HepG2 (cell line): Measurements from ENCODE around the gene MGA. TPM values are rescaled to one million over a fixed set of nuclear protein-coding genes. Genes with fewer than 3 reads are reported as not detected.

ENCODE experiments used
- ARNTL ChIP-seq: sonication (generic); formaldehyde crosslinking; IDR thresholded peaks from 2 replicates; pipeline ENCODE4 v1.4.0; 2020; ENCODE audit warnings: mild to moderate bottlenecking, missing genetic modification reagents
- ATRX ChIP-seq: sonication (generic); formaldehyde crosslinking; IDR thresholded peaks from 2 replicates; pipeline ENCODE4 v1.4.0; 2020; ENCODE audit warnings: missing genetic modification reagents, borderline replicate concordance
- DMAP1 ChIP-seq: IDR thresholded peaks from 2 replicates; pipeline ENCODE4 v1.6.1; 2016
- ELF4 ChIP-seq: sonication (generic); formaldehyde crosslinking; IDR thresholded peaks from 2 replicates; pipeline ENCODE4 v1.5.0; 2020; ENCODE audit warnings: missing genetic modification reagents, mild to moderate bottlenecking, moderate library complexity, borderline replicate concordance
- HOMEZ ChIP-seq: IDR thresholded peaks from 2 replicates; pipeline ENCODE4 v1.6.1; 2016; ENCODE audit warnings: low read depth
- MAX ChIP-seq: IDR thresholded peaks from 2 replicates; pipeline ENCODE4 v1.6.1; 2012; ENCODE audit warnings: inconsistent platforms
- NPAS2 ChIP-seq: sonication (generic); formaldehyde crosslinking; IDR thresholded peaks from 2 replicates; pipeline ENCODE4 v1.8.0; 2022; ENCODE audit warnings: mild to moderate bottlenecking, missing genetic modification reagents, borderline replicate concordance
- PHF20 ChIP-seq: sonication (generic); formaldehyde crosslinking; IDR thresholded peaks from 2 replicates; pipeline ENCODE4 v1.5.0; 2020; ENCODE audit warnings: mild to moderate bottlenecking, missing genetic modification reagents
- POLR2G ChIP-seq: fragments of 200-400 bp; formaldehyde crosslinking; IDR thresholded peaks from 2 replicates; pipeline ENCODE4 v1.6.1; 2018; ENCODE audit warnings: mild to moderate bottlenecking, low read depth, low read length, moderate library complexity
- REPIN1 ChIP-seq: sonication (generic); formaldehyde crosslinking; IDR thresholded peaks from 2 replicates; pipeline ENCODE4 v1.8.0; 2022; ENCODE audit warnings: missing genetic modification reagents, low read depth, mild to moderate bottlenecking, borderline replicate concordance
- SMYD3 ChIP-seq: sonication (generic); formaldehyde crosslinking; IDR thresholded peaks from 2 replicates; pipeline ENCODE4 v1.8.1; 2023; ENCODE audit warnings: mild to moderate bottlenecking, missing genetic modification reagents
- ZFY ChIP-seq: sonication (generic); formaldehyde crosslinking; IDR thresholded peaks from 2 replicates; pipeline ENCODE4 v1.4.0; 2020; ENCODE audit warnings: missing genetic modification reagents
- ZNF235 ChIP-seq: sonication (generic); formaldehyde crosslinking; IDR thresholded peaks from 2 replicates; pipeline ENCODE4 v1.8.1; 2023; ENCODE audit warnings: mild to moderate bottlenecking, missing genetic modification reagents, borderline replicate concordance
- ZNF331 ChIP-seq: sonication (generic); formaldehyde crosslinking; IDR thresholded peaks from 2 replicates; pipeline ENCODE4 v1.4.0; 2020; ENCODE audit warnings: missing genetic modification reagents
- ZNF446 ChIP-seq: sonication (generic); formaldehyde crosslinking; IDR thresholded peaks from 2 replicates; pipeline ENCODE4 v1.5.0; 2020; ENCODE audit warnings: mild to moderate bottlenecking, missing genetic modification reagents
- ZNF496 ChIP-seq: sonication (generic); formaldehyde crosslinking; IDR thresholded peaks from 2 replicates; pipeline ENCODE4 v1.8.1; 2023; ENCODE audit warnings: mild to moderate bottlenecking, moderate library complexity, missing genetic modification reagents; ENCODE audit not compliant: insufficient replicate concordance
- ZSCAN12 ChIP-seq: sonication (generic); formaldehyde crosslinking; IDR thresholded peaks from 2 replicates; pipeline ENCODE4 v1.9.0; 2021; ENCODE audit warnings: mild to moderate bottlenecking, missing genetic modification reagents
- polyA plus RNA-seq, 8 experiments: library from polyadenylated mRNA; depleted of rRNA in 3 of 8; stranded (reverse) in 7 of 8; unstranded in 1 of 8; fragments of >200 nt; fragmentation: Illumina TruSeq in 4 of 8; extraction: Trizol in 4 of 8; gene quantifications; 2 replicates each; pipeline versions ENCODE4 v1.2.1 to v1.2.3, GENCODE V29; 2011 to 2016; ENCODE audit warnings: low read depth in 4 of 8, missing spikeins in 1 of 8, mixed read lengths in 1 of 8; ENCODE audit not compliant: insufficient read depth in 1 of 8
- total RNA-seq, 5 experiments: library from RNA; depleted of rRNA; stranded (reverse); fragments of >200 nt; fragmentation: Illumina TruSeq; extraction: Trizol; gene quantifications; 2 replicates each; pipeline ENCODE4 v1.2.3, GENCODE V29; 2016; ENCODE audit warnings: low read depth in 1 of 5
- TF ChIP-seq, protein P1 (sequence below): sonication (generic); formaldehyde crosslinking; IDR thresholded peaks from 2 replicates; pipeline ENCODE4 v1.4.0; 2020; ENCODE audit warnings: mild to moderate bottlenecking, missing genetic modification reagents
- TF ChIP-seq, protein P2 (sequence below): sonication (generic); formaldehyde crosslinking; IDR thresholded peaks from 2 replicates; pipeline ENCODE4 v1.4.0; 2020; ENCODE audit warnings: missing genetic modification reagents, borderline replicate concordance
- TF ChIP-seq, protein P3 (sequence below): sonication (generic); formaldehyde crosslinking; IDR thresholded peaks from 2 replicates; pipeline ENCODE4 v1.5.1; 2020; ENCODE audit warnings: mild to moderate bottlenecking, moderate library complexity, missing genetic modification reagents

The MGA gene
- total and polyA plus RNA-seq, 2 of the 13 experiments (the other 11 are each of a cell fraction or from before 2014, with no cell fraction given): 5.3 to 59.0 TPM

DNA sequence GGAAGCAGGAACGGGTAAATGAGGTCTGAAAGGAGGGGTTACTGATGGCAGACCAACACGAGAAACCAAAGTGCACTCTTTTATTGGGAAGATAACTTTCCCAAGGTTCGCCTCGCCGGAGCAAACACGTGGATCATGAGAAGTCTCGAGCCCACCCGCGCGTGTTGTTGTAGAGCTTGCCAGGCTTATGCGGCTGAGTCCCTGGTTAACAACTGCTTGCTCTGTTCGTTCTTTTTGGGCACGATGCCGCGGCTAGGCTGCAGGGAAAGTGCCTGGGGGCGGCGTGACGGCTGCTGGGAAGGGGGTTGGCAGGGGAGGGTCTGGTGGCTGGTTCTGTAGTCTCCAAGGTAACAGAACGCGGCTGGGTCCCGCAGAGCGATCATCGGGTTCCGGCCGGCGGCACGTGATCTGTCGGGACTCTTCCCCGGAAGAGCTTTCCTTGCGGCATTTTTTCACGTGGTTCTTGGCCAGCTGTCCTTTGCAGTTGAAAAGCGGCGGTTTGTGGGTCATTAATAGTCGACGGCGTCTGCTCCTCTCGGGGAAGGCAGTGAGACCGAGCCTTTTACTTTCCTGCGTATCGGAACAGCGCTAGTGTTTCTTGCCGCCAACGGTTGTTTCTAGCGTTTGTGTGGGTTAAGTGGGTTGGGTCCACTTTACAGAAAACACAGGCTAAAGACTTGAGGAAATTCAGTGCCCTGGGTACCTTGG is 1.5 kb downstream of the MGA start (continued):
- no peak for TF ChIP-seq HOMEZ (CRISPR knock-in tag)
- TF ChIP-seq ATRX (CRISPR knock-in tag): no peak
- no peak for TF ChIP-seq NPAS2
- TF ChIP-seq ZSCAN12: no peak
- TF ChIP-seq ELF4: peak; percentile 75; the same call in 1 of the 2 replicates
- peak; percentile 41 for TF ChIP-seq ZNF331
- peak; percentile 60; the same call in 1 of the 2 replicates for TF ChIP-seq PHF20 (CRISPR knock-in tag)
- no peak for TF ChIP-seq ZNF496 (CRISPR knock-in tag)
- no peak for TF ChIP-seq ZNF446 (CRISPR knock-in tag)
- TF ChIP-seq POLR2G: 0 out of 2 replicates have a peak, but pooled peaks have one; percentile 34
- peak; percentile 88 for TF ChIP-seq ARNTL (CRISPR knock-in tag)
- TF ChIP-seq SMYD3 (CRISPR knock-in tag): no peak
- TF ChIP-seq MAX: peak; percentile 95
- peak; percentile 32; the same call in 1 of the 2 replicates for TF ChIP-seq ZFY
- TF ChIP-seq, protein P1, sequence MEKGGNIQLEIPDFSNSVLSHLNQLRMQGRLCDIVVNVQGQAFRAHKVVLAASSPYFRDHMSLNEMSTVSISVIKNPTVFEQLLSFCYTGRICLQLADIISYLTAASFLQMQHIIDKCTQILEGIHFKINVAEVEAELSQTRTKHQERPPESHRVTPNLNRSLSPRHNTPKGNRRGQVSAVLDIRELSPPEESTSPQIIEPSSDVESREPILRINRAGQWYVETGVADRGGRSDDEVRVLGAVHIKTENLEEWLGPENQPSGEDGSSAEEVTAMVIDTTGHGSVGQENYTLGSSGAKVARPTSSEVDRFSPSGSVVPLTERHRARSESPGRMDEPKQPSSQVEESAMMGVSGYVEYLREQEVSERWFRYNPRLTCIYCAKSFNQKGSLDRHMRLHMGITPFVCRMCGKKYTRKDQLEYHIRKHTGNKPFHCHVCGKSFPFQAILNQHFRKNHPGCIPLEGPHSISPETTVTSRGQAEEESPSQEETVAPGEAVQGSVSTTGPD: no peak
- TF ChIP-seq, protein P2, sequence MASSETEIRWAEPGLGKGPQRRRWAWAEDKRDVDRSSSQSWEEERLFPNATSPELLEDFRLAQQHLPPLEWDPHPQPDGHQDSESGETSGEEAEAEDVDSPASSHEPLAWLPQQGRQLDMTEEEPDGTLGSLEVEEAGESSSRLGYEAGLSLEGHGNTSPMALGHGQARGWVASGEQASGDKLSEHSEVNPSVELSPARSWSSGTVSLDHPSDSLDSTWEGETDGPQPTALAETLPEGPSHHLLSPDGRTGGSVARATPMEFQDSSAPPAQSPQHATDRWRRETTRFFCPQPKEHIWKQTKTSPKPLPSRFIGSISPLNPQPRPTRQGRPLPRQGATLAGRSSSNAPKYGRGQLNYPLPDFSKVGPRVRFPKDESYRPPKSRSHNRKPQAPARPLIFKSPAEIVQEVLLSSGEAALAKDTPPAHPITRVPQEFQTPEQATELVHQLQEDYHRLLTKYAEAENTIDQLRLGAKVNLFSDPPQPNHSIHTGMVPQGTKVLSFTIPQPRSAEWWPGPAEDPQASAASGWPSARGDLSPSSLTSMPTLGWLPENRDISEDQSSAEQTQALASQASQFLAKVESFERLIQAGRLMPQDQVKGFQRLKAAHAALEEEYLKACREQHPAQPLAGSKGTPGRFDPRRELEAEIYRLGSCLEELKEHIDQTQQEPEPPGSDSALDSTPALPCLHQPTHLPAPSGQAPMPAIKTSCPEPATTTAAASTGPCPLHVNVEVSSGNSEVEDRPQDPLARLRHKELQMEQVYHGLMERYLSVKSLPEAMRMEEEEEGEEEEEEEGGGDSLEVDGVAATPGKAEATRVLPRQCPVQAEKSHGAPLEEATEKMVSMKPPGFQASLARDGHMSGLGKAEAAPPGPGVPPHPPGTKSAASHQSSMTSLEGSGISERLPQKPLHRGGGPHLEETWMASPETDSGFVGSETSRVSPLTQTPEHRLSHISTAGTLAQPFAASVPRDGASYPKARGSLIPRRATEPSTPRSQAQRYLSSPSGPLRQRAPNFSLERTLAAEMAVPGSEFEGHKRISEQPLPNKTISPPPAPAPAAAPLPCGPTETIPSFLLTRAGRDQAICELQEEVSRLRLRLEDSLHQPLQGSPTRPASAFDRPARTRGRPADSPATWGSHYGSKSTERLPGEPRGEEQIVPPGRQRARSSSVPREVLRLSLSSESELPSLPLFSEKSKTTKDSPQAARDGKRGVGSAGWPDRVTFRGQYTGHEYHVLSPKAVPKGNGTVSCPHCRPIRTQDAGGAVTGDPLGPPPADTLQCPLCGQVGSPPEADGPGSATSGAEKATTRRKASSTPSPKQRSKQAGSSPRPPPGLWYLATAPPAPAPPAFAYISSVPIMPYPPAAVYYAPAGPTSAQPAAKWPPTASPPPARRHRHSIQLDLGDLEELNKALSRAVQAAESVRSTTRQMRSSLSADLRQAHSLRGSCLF (CRISPR knock-in tag): no peak
- TF ChIP-seq, protein P3, sequence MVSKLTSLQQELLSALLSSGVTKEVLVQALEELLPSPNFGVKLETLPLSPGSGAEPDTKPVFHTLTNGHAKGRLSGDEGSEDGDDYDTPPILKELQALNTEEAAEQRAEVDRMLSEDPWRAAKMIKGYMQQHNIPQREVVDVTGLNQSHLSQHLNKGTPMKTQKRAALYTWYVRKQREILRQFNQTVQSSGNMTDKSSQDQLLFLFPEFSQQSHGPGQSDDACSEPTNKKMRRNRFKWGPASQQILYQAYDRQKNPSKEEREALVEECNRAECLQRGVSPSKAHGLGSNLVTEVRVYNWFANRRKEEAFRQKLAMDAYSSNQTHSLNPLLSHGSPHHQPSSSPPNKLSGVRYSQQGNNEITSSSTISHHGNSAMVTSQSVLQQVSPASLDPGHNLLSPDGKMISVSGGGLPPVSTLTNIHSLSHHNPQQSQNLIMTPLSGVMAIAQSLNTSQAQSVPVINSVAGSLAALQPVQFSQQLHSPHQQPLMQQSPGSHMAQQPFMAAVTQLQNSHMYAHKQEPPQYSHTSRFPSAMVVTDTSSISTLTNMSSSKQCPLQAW (CRISPR knock-in tag): peak; percentile 69; the same call in 1 of the 2 replicates
- TF ChIP-seq DMAP1 (CRISPR knock-in tag): peak; percentile 59; the same call in 1 of the 2 replicates
- TF ChIP-seq REPIN1 (CRISPR knock-in tag): no peak; the same call in none of the 2 replicates
- TF ChIP-seq ZNF235: peak; percentile 16; the same call in 1 of the 2 replicates
